Gastroesophageal sphincter (tissue), 4 donors: ENCODE measurements around the gene DUS1L. TPM values are rescaled to one million over a fixed set of nuclear protein-coding genes. Genes with fewer than 3 reads are reported as not detected.

Experiments
- ATAC-seq: fragments of 150-250 bp; one replicate; pipeline ENCODE4 v1.9.1; 2016; ENCODE audit warnings: mild to moderate bottlenecking, moderate library complexity
- H3K27ac ChIP-seq, 4 donors: fragments of 200-600 bp; sonication (generic) in 3 of 4; 1 replicate in 3 of 4; 2 replicates in 1 of 4; pipeline ENCODE4 v1.5.1; 2016 to 2019
- H3K27me3 ChIP-seq: fragments of 200-600 bp; sonication (generic); one replicate; pipeline ENCODE4 v1.5.1; 2019
- H3K36me3 ChIP-seq, 2 donors: fragments of 200-600 bp; sonication (generic); one replicate each; pipeline ENCODE4 v1.5.1; 2019; ENCODE audit warnings: control low read depth in 1 of 2
- H3K4me1 ChIP-seq, 3 donors: fragments of 200-600 bp; sonication (generic); 1 replicate in 2 of 3; 2 replicates in 1 of 3; pipeline ENCODE4 v1.5.1; 2016 to 2019; ENCODE audit warnings: control low read depth in 2 of 3
- H3K4me3 ChIP-seq, 2 donors: fragments of 200-600 bp; sonication (generic); one replicate each; pipeline ENCODE4 v1.5.1; 2019; ENCODE audit warnings: mild to moderate bottlenecking in 1 of 2, moderate library complexity in 1 of 2
- H3K9me3 ChIP-seq, 3 donors: fragments of 200-600 bp; sonication (generic); one replicate each; pipeline ENCODE4 v1.5.1; 2017 to 2019; ENCODE audit warnings: control low read depth in 2 of 3
- CTCF ChIP-seq, 4 experiments: fragments of 200-600 bp in 2 of 4; fragments of 450-650 bp in 2 of 4; sonication (generic) in 1 of 4; IDR thresholded peaks; one replicate each; pipeline ENCODE4 v1.5.1; 2017 to 2019; ENCODE audit warnings: antibody characterized with exemption in 4 of 4, mild to moderate bottlenecking in 2 of 4, moderate library complexity in 2 of 4
- EP300 ChIP-seq: sonication (generic); formaldehyde crosslinking; IDR thresholded peaks from one replicate; pipeline ENCODE4 v1.6.1; 2017; ENCODE audit warnings: antibody characterized with exemption, mild to moderate bottlenecking
- POLR2A ChIP-seq, 2 donors: fragments of 450-650 bp; IDR thresholded peaks; one replicate each; pipeline ENCODE4 v1.6.1; 2017; ENCODE audit warnings: antibody characterized with exemption in 2 of 2, mild to moderate bottlenecking in 2 of 2, moderate library complexity in 1 of 2
- POLR2AphosphoS5 ChIP-seq: sonication (generic); formaldehyde crosslinking; IDR thresholded peaks from one replicate; pipeline ENCODE4 v1.6.1; 2017; ENCODE audit warnings: antibody characterized with exemption
- WGBS, 2 donors: methylation state at CpG; one replicate each; pipeline ENCODE4 v1.1.5; 2018; ENCODE audit warnings: low coverage in 1 of 2; 5-methylcytosine and 5-hydroxymethylcytosine counted together
- total RNA-seq, 4 donors: library from RNA; depleted of rRNA; stranded (reverse); fragments of >200 nt; gene quantifications; one replicate each; pipeline ENCODE4 v1.1.0, GENCODE V29; 2016

Gene DUS1L
- total RNA-seq, 4 donors from 2014 or later = 35.8 to 62.8 (median 52.9) TPM

- no peak for TF ChIP-seq POLR2AphosphoS5
- TF ChIP-seq CTCF (IDR thresholded peaks at IDR 0.05) = no peak
- TF ChIP-seq POLR2A (IDR thresholded peaks at IDR 0.05) = no peak
- no peak for TF ChIP-seq EP300
- Histone ChIP-seq H3K27ac (peak overlapping the region; percentile 62 to 95 (median 90)), H3K9me3 (no peaks in the 10 kb centered on the region), H3K4me3 (peak overlapping the region; percentile 72 to 85), H3K36me3 (peaks cover 0 to 47% of the 10 kb centered on the region in 2 donors), H3K27me3 (no peaks in the 10 kb centered on the region), H3K4me1 (peaks cover 0 to 29% (median 19%) of the 10 kb centered on the region in 3 donors)
- WGBS, 2 donors = no CpG with 5 or more reads among the region's 36 CpGs
- no peak for ATAC-seq
These were observed 991 bp downstream of the DUS1L start for GRCh38 chr17:82064433-82065192.

- 66% methylated on average over 9 of the region's 20 CpGs; no CpG with 5 or more reads in 1 of the 2 donors for WGBS, 2 donors
- Histone ChIP-seq H3K27me3 (no peaks in the 10 kb centered on the region), H3K9me3 (no peaks in the 10 kb centered on the region), H3K4me3 (peak overlapping the region in 1 of 2 donors; percentile 72), H3K36me3 (peaks cover 0 to 56% of the 10 kb centered on the region in 2 donors), H3K27ac (no peak overlapping the region), H3K4me1 (peaks cover 0 to 29% (median 19%) of the 10 kb centered on the region in 3 donors)
- TF ChIP-seq EP300 (no peak), CTCF (IDR thresholded peaks at IDR 0.05) (no peak), POLR2AphosphoS5 (no peak), POLR2A (IDR thresholded peaks at IDR 0.05) (no peak)
- ATAC-seq = no peak
These were observed 1.9 kb downstream of the DUS1L start for GRCh38 chr17:82063424-82064415.

GRCh38 chr17:82062984-82063368 is 2.6 kb downstream of the DUS1L start:
- TF ChIP-seq CTCF (IDR thresholded peaks at IDR 0.05) (no peak), POLR2A (IDR thresholded peaks at IDR 0.05) (no peak), EP300 (no peak), POLR2AphosphoS5 (no peak)
- Histone ChIP-seq H3K9me3 (no peaks in the 10 kb centered on the region), H3K27ac (no peak overlapping the region), H3K36me3 (peaks cover 0 to 64% of the 10 kb centered on the region in 2 donors), H3K4me3 (no peak overlapping the region), H3K27me3 (no peaks in the 10 kb centered on the region), H3K4me1 (peaks cover 0 to 29% (median 19%) of the 10 kb centered on the region in 3 donors)
- WGBS, 2 donors = no CpG with 5 or more reads among the region's 9 CpGs
- ATAC-seq = no peak

GRCh38 chr17:82062076-82062983 is 3.3 kb downstream of the DUS1L start:
- no peak overlapping the region for H3K27ac ChIP-seq
- peaks cover 0 to 29% (median 19%) of the 10 kb centered on the region in 3 donors for H3K4me1 ChIP-seq
- 76% methylated on average over 11 of the region's 24 CpGs; no CpG with 5 or more reads in 1 of the 2 donors for whole genome bisulfite sequencing, 2 donors
- TF ChIP-seq EP300 (no peak), POLR2AphosphoS5 (no peak), CTCF (IDR thresholded peaks at IDR 0.05) (no peak), POLR2A (IDR thresholded peaks at IDR 0.05) (no peak)
- peaks cover 0 to 70% of the 10 kb centered on the region in 2 donors for H3K36me3 ChIP-seq
- H3K9me3 ChIP-seq = no peaks in the 10 kb centered on the region
- ATAC-seq = no peak
- no peaks in the 10 kb centered on the region for H3K27me3 ChIP-seq
- H3K4me3 ChIP-seq = no peak overlapping the region
